ENCODE measurements around the gene HAGH.

- TF ChIP-seq, protein P1, sequence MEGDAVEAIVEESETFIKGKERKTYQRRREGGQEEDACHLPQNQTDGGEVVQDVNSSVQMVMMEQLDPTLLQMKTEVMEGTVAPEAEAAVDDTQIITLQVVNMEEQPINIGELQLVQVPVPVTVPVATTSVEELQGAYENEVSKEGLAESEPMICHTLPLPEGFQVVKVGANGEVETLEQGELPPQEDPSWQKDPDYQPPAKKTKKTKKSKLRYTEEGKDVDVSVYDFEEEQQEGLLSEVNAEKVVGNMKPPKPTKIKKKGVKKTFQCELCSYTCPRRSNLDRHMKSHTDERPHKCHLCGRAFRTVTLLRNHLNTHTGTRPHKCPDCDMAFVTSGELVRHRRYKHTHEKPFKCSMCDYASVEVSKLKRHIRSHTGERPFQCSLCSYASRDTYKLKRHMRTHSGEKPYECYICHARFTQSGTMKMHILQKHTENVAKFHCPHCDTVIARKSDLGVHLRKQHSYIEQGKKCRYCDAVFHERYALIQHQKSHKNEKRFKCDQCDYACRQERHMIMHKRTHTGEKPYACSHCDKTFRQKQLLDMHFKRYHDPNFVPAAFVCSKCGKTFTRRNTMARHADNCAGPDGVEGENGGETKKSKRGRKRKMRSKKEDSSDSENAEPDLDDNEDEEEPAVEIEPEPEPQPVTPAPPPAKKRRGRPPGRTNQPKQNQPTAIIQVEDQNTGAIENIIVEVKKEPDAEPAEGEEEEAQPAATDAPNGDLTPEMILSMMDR (IDR thresholded peaks at IDR 0.05; ENCODE audit: low read depth, low read length, poor library complexity, severe bottlenecking): no peak
- no peak for TF ChIP-seq EZH2phosphoT487 (IDR thresholded peaks at IDR 0.05; ENCODE audit: borderline replicate concordance, low read length)
Observed at GRCh38 chr16:1772362-1772907, 54.2 kb downstream of the HAGH start, which contains the start of gene EME2.

Measured in DOHH2 (cell line).